HG03342 (cell line): ENCODE results near the gene ARG2.
A peak's percentile ranks its signal among the peaks of the same experiment; 100 is the strongest.

Experiments
- ATAC-seq: cut with Tn5 transposase; IDR thresholded peaks from one replicate; pipeline ENCODE4 v1.9.1; 2021; ENCODE audit warnings: mild to moderate bottlenecking, moderate library complexity; ENCODE audit not compliant: unreplicated experiment

ARG2 gene

GRCh38 chr14:67636361-67636919 lies 16.7 kb downstream of the ARG2 start:
- ATAC-seq: peak; percentile 51

- no peak for ATAC-seq
These were observed 18.9 kb downstream of the ARG2 start for GRCh38 chr14:67638642-67639041.

GRCh38 chr14:67641480-67641879 lies 21.8 kb downstream of the ARG2 start:
- ATAC-seq: no peak

GRCh38 chr14:67641902-67642749 lies 22.4 kb downstream of the ARG2 start:
- ATAC-seq: no peak

GRCh38 chr14:67643713-67644112 lies 24.0 kb downstream of the ARG2 start:
- no peak for ATAC-seq

DNA sequence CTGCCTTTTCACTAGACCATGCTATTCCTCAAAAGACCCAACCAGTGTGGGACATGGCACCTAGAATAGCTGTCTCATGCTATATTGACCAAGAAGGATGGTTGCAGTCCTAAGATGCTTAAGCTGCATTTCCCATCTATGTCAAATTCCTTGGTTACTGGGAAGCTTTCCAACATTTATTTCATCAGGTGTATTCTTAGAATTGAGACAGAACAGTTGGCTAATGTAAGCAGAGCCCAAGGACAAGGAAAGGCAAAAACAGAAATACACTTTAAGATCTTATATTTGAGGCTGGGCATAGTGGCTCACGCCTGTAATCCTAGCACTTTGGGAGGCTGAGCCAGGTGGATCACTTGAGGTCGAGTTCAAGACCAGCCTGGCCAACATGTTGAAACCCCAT lies 24.7 kb downstream of the ARG2 start:
- ATAC-seq: no peak

- no peak for ATAC-seq
These were observed 25.7 kb downstream of the ARG2 start for GRCh38 chr14:67645414-67645813.

GRCh38 chr14:67646131-67646530 lies 26.4 kb downstream of the ARG2 start:
- no peak for ATAC-seq

- ATAC-seq: no peak
These were observed 30.4 kb downstream of the ARG2 start for GRCh38 chr14:67650151-67650550.

DNA sequence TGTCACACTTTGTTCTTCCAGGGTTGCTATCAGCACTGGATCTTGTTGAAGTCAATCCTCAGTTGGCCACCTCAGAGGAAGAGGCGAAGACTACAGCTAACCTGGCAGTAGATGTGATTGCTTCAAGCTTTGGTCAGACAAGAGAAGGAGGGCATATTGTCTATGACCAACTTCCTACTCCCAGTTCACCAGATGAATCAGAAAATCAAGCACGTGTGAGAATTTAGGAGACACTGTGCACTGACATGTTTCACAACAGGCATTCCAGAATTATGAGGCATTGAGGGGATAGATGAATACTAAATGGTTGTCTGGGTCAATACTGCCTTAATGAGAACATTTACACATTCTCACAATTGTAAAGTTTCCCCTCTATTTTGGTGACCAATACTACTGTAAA lies 31.0 kb downstream of the ARG2 start:
- ATAC-seq: no peak

- no peak for ATAC-seq
These were observed 32.5 kb downstream of the ARG2 start for GRCh38 chr14:67652189-67652588.

DNA sequence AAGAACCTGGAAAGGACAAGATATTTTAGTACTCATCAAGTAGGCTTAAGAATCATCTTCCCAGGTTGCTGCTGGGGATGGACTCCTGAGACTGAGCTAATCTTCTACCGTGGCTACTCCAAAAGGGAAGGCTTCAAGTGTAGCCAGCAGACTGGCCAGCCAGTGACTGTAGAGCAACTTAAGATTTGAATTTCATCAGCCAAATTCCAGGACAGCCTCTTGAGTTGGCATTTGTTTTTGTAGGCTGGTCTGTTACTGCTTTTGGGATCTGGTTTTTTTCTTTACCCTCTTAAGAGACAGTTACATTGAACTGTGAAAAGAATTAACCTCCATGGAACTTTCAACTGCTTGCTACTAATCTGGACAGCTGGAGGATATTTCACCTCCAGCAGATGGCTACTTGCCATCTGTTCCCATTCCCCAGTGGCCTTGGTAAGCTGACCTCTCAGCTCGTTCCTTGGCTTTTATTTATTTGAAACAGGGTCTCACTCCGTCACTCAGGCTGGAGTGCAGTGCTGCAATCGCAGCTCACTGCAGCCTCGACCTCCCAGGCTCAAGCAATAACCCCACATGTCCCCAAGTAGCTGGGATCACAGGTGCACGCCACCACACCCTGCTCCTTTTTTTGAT lies 34.0 kb downstream of the ARG2 start:
- no peak for ATAC-seq

DNA sequence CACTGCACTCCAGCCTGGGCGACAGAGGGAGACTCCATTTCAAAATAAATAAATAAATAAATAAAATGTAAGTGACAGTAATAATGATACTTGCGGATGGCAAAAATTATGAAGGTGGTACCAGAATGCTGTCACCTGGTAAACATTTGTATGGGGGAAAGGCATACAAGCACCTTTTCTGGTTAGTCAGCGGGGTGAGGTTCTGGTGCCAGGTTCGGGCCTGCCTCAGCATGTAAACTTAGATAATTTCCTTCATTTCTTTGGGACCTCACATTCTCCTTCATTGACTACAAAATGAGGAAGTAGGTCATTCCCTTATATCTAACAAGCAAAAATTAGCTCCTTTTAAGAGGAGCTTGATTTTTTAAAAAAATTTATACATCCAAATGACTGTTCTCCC lies 43.9 kb downstream of the ARG2 start:
- ATAC-seq: no peak

DNA sequence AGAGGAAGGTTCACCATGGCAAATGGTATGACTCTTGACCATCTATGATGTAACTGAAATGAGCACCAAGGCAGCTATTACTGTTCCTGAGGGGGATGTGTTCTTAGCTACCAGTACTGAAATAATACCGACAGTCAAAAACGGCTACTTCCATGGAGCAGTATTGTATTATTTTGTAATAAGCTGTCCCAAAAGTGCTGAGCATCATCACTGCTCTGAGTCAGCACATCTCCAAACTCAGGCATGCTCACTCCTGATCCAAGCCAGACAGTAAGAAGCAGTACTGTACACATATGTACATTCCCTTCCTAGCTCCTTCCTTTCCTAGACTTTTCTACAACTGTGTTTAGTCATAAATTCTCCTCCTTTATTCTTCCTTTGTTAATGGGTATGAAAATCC lies 46.1 kb downstream of the ARG2 start:
- ATAC-seq: no peak

DNA sequence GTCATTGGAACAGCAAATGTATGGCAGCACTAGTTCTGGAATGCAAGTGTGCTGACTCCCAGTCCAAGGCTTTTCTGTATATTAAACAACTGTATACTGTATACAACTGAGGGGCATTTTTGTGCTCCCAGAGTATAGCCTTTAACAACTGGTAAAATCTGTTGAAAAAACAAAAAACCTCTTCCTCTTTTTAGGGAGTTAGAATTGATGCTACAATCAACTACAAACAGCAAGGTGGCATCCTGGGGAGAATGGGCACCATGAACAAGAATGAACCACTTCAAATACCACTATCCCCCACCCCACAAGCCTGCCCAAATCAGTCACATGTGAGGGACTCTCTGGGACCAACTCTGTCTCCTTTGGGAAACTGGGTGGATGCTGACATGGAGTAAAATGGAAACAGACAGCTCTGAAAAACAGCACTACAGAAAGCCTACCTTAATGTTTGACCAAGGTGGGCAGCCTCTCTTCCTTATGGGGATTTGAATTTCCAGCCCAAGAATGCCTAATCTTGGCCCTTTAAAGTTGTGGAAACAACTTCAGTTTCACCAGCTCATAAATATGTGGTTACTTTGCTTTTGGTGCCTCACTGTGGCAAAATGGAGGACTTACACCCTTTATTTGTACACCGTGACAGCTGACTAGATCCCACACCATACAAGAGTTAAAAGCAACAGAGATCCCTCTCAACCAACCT lies 47.2 kb downstream of the ARG2 start:
- peak; percentile 74 for ATAC-seq

GRCh38 chr14:67668559-67668958 lies 48.8 kb downstream of the ARG2 start:
- peak; percentile 58 for ATAC-seq

- ATAC-seq: no peak
These were observed 53.7 kb downstream of the ARG2 start for GRCh38 chr14:67673451-67673850.

DNA sequence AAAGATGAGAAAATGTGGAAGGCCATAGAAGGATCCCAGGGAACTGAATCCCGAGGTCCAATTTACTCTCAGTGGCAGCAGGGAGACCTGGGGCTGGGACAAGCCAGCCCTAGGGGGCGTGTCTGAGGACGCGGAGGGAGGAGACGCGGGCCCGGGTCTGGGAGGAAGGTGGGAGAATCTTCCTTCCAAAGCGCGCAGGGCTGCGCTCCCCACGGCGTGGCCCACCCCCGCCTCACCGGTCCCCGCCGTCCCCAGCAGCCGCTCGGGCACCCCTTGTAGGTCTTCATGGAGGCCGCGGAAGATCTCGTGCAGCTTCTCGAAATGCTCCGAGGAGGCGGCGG lies 54.4 kb downstream of the ARG2 start:
- peak; percentile 47 for ATAC-seq

DNA sequence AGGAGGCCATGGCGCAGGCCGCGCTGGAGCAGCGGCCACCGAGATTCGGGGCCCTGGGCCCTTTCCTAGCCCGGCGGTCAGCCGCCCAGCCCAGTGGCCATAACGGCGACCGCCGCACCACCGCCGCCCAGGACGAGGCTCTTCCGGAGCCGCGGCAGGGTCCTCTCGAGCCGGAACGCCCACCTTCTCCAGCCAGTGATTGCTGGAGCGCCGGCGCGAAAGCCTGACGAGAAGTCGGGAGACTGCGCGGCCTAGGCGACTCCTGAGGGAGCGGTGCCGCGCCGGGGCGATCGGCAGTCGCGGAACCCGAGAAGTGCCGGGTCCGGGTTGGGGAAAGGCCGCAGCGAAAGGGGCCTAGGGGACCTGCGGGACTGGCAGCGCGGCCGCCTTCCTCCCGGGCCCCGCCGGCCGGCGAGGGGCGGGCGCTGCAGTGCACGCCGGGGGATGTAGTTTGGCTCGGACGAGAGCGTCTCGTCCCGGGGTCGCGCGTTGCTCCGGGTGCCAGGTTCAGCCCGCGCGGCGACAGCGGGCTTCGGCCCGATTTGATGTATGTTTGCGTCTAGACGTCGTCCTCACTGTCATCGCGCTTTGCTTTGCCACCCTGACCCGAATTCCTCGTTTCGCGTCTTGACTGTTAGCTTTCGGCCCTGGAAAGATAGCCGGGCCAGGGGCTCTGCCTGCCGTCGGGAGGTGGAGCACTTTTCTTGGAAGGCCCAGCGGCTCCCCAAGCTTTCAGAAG lies 54.9 kb downstream of the ARG2 start, which contains the start of gene VTI1B:
Gene VTI1B, minus strand, starts transcription at position 153 of the 739 bp plus-strand sequence. Its CDS starts 143 bp downstream, at position 10.
- peak; percentile 87 for ATAC-seq

DNA sequence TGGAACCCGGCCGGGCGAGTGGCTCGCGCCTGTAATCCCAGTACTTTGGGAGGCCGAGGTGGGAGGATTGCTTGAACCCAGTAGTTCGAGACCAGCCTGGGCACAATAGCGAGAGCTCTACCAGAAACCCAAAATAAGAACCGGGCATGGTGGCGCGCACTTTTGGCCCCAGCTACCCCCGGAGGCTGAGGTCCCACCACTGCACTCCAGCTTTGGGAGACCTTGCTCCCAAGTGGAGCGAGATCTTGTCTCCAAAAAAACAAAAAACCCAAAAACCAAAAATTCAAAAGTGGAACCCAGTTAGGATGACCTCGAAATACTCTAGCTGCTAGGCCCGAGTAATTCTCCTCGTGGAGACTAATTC lies 55.5 kb downstream of the ARG2 start:
- ATAC-seq: no peak

DNA sequence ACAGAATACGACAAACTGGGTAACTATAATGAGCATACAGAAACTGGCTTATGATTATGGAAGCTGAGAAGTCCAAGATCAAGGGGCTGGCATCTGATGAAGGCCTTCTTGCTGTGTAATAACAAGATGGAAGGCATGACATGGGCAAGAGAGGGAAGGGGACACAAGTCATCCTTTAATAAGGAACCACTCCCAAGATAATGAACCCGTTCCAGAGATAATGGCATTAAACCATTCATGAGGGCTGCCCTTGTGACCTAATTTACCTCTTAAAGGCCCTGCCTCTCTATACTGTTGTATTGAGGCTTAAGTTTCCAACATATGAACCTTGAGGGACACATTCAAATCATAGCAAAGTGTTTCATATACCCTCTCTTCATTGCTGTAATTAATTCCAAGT lies 59.3 kb downstream of the ARG2 start:
- no peak for ATAC-seq
